ENCODE measurements around the gene UGT2A1. TPM values are rescaled to one million over a fixed set of nuclear protein-coding genes. Genes with fewer than 3 reads are reported as not detected.

UGT2A1 gene
- total RNA-seq, 1 experiment from 2014 or later, result not detected

DNA sequence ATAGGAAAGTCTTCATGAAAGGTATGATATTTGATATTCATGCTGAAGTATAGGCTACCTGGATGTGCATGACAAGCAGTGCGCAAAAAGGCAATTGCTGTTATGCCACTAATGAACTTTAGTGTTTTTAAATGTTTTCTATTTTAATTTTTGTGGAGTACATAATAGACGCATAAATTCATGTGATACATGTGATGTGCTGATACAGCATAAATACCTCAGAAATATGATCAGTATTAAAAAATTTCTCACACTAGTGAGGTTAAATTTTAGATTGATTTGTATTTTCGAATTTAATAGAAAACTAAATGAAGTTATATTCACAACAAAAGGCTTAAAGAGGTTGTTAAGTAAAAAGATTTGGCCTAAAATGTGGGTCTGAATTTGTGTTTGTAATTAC lies 2.2 kb downstream of the UGT2A1 start:
- ATAC-seq, result no peak
- H3K27me3 ChIP-seq (ENCODE audit: insufficient read depth, low read length), result no peaks in the 10 kb centered on the region
- POLR2A ChIA-PET, result no interaction called here

DNA sequence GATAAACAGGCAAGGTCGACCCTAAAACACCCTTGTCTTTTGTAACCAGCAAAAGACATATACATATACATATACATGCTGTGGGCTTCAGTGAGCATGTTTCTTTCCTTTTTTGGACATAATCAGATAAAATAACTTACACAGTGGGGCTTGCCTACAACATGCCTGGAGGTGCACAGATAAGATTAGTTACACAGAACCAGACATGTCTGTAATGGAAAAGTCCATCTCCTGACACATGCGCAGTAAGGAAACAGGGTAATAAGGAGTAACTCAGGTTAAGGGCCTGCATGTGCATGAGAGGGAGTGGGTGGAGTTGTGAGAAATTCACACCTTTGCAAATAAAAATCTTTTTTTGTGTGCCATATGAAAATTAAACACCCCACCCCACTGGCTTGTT lies 3.4 kb downstream of the UGT2A1 start:
- ATAC-seq (no peak), DNase-seq (ENCODE audit: low read depth, low spot score) (no peak)
- no TSS peak for BruUV-seq (replicated peaks)
- H3K4me2 ChIP-seq (ENCODE audit: low read length), result no peak overlapping the region
- H3K9me2 ChIP-seq (ENCODE audit: insufficient read depth), result no peaks in the 10 kb centered on the region
- no peaks in the 10 kb centered on the region for H3K27me3 ChIP-seq (ENCODE audit: insufficient read depth, low read length)
- TF ChIP-seq ZFX (IDR thresholded peaks at IDR 0.05) (no peak), FOSL1 (IDR thresholded peaks at IDR 0.05; ENCODE audit: low read depth) (no peak), POLR2A (IDR thresholded peaks at IDR 0.05; ENCODE audit: borderline replicate concordance, extremely low read depth, insufficient read depth, insufficient read length) (no peak), CBX3 (IDR thresholded peaks at IDR 0.05; ENCODE audit: low read depth) (no peak), SIN3A (IDR thresholded peaks at IDR 0.05; ENCODE audit: low read depth) (no peak), ELF1 (IDR thresholded peaks at IDR 0.05; ENCODE audit: borderline replicate concordance, low read depth) (no peak)
- TF ChIP-seq, protein P1, sequence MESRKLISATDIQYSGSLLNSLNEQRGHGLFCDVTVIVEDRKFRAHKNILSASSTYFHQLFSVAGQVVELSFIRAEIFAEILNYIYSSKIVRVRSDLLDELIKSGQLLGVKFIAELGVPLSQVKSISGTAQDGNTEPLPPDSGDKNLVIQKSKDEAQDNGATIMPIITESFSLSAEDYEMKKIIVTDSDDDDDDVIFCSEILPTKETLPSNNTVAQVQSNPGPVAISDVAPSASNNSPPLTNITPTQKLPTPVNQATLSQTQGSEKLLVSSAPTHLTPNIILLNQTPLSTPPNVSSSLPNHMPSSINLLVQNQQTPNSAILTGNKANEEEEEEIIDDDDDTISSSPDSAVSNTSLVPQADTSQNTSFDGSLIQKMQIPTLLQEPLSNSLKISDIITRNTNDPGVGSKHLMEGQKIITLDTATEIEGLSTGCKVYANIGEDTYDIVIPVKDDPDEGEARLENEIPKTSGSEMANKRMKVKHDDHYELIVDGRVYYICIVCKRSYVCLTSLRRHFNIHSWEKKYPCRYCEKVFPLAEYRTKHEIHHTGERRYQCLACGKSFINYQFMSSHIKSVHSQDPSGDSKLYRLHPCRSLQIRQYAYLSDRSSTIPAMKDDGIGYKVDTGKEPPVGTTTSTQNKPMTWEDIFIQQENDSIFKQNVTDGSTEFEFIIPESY (IDR thresholded peaks at IDR 0.05; ENCODE audit: extremely low read depth, insufficient replicate concordance, low read length), result no peak
- TF ChIP-seq, protein P2, sequence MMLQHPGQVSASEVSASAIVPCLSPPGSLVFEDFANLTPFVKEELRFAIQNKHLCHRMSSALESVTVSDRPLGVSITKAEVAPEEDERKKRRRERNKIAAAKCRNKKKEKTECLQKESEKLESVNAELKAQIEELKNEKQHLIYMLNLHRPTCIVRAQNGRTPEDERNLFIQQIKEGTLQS (IDR thresholded peaks at IDR 0.05), result no peak
- TF ChIP-seq, protein P3, sequence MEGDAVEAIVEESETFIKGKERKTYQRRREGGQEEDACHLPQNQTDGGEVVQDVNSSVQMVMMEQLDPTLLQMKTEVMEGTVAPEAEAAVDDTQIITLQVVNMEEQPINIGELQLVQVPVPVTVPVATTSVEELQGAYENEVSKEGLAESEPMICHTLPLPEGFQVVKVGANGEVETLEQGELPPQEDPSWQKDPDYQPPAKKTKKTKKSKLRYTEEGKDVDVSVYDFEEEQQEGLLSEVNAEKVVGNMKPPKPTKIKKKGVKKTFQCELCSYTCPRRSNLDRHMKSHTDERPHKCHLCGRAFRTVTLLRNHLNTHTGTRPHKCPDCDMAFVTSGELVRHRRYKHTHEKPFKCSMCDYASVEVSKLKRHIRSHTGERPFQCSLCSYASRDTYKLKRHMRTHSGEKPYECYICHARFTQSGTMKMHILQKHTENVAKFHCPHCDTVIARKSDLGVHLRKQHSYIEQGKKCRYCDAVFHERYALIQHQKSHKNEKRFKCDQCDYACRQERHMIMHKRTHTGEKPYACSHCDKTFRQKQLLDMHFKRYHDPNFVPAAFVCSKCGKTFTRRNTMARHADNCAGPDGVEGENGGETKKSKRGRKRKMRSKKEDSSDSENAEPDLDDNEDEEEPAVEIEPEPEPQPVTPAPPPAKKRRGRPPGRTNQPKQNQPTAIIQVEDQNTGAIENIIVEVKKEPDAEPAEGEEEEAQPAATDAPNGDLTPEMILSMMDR (IDR thresholded peaks at IDR 0.05 in 2 of 3, conservative IDR thresholded peaks at IDR 0.05 in 1 of 3; ENCODE audit: borderline replicate concordance in 1 of 3, insufficient read depth in 1 of 3, low read depth in 2 of 3, low read length in 2 of 3), result no peak
- TF ChIP-seq, protein P4, sequence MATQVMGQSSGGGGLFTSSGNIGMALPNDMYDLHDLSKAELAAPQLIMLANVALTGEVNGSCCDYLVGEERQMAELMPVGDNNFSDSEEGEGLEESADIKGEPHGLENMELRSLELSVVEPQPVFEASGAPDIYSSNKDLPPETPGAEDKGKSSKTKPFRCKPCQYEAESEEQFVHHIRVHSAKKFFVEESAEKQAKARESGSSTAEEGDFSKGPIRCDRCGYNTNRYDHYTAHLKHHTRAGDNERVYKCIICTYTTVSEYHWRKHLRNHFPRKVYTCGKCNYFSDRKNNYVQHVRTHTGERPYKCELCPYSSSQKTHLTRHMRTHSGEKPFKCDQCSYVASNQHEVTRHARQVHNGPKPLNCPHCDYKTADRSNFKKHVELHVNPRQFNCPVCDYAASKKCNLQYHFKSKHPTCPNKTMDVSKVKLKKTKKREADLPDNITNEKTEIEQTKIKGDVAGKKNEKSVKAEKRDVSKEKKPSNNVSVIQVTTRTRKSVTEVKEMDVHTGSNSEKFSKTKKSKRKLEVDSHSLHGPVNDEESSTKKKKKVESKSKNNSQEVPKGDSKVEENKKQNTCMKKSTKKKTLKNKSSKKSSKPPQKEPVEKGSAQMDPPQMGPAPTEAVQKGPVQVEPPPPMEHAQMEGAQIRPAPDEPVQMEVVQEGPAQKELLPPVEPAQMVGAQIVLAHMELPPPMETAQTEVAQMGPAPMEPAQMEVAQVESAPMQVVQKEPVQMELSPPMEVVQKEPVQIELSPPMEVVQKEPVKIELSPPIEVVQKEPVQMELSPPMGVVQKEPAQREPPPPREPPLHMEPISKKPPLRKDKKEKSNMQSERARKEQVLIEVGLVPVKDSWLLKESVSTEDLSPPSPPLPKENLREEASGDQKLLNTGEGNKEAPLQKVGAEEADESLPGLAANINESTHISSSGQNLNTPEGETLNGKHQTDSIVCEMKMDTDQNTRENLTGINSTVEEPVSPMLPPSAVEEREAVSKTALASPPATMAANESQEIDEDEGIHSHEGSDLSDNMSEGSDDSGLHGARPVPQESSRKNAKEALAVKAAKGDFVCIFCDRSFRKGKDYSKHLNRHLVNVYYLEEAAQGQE (IDR thresholded peaks at IDR 0.05; ENCODE audit: low read depth), result no peak
- CTCF ChIA-PET, result no interaction called here
- H3K79me2 ChIP-seq (ENCODE audit: insufficient read depth, low read length), result no peaks in the 10 kb centered on the region
- H4K20me1 ChIP-seq (ENCODE audit: insufficient read depth), result no peaks in the 10 kb centered on the region
- RAD21 ChIA-PET (ENCODE audit: low non-redundant PET in 1 of 2, low total read pairs in 2 of 2, uncharacterized antibody in 2 of 2, unreplicated experiment in 2 of 2), result no interaction called here
- intact Hi-C loops (cut with micrococcal nuclease), result no loop called here
- H3K36me3 ChIP-seq (ENCODE audit: control insufficient read depth in 1 of 2, insufficient read depth in 2 of 2, low read length in 2 of 2), result no peaks in the 10 kb centered on the region
- H2AFZ ChIP-seq (ENCODE audit: low read depth, low read length, poor library complexity, severe bottlenecking), result no peak overlapping the region
- POLR2A ChIA-PET, result no interaction called here
- H3K4me3 ChIP-seq (replicated peaks in 1 of 2; ENCODE audit: low read depth in 1 of 2, low read length in 2 of 2), result no peak overlapping the region
- H3K4me1 ChIP-seq (ENCODE audit: control insufficient read depth in 1 of 2, insufficient read depth in 2 of 2, low read length in 2 of 2), result no peaks in the 10 kb centered on the region
- no peaks in the 10 kb centered on the region for H3K9me3 ChIP-seq (ENCODE audit: control insufficient read depth in 1 of 2, insufficient read depth in 1 of 2, low read depth in 1 of 2, low read length in 2 of 2)
- no peak overlapping the region for H3K9ac ChIP-seq (ENCODE audit: low read length)
- H3K27ac ChIP-seq (ENCODE audit: low read depth, low read length), result no peak overlapping the region

More for the DNA sequence above, 2.2 kb downstream of the UGT2A1 start:
- Histone ChIP-seq H3K79me2 (ENCODE audit: insufficient read depth, low read length) (no peaks in the 10 kb centered on the region), H3K9me3 (ENCODE audit: control insufficient read depth in 1 of 2, insufficient read depth in 1 of 2, low read depth in 1 of 2, low read length in 2 of 2) (no peaks in the 10 kb centered on the region), H4K20me1 (ENCODE audit: insufficient read depth) (no peaks in the 10 kb centered on the region), H3K4me3 (replicated peaks in 1 of 2; ENCODE audit: low read depth in 1 of 2, low read length in 2 of 2) (no peak overlapping the region), H3K4me1 (ENCODE audit: control insufficient read depth in 1 of 2, insufficient read depth in 2 of 2, low read length in 2 of 2) (no peaks in the 10 kb centered on the region), H3K4me2 (ENCODE audit: low read length) (no peak overlapping the region), H3K27ac (ENCODE audit: low read depth, low read length) (no peak overlapping the region), H2AFZ (ENCODE audit: low read depth, low read length, poor library complexity, severe bottlenecking) (no peak overlapping the region), H3K9me2 (ENCODE audit: insufficient read depth) (no peaks in the 10 kb centered on the region), H3K9ac (ENCODE audit: low read length) (no peak overlapping the region), H3K36me3 (ENCODE audit: control insufficient read depth in 1 of 2, insufficient read depth in 2 of 2, low read length in 2 of 2) (no peaks in the 10 kb centered on the region)
- no peak for TF ChIP-seq POLR2AphosphoS5 (IDR thresholded peaks at IDR 0.05; ENCODE audit: low read depth, low read length)
- no peak for TF ChIP-seq FOSL1 (IDR thresholded peaks at IDR 0.05; ENCODE audit: low read depth)
- ChIA-PET CTCF (no interaction called here), RAD21 (ENCODE audit: low non-redundant PET in 1 of 2, low total read pairs in 2 of 2, uncharacterized antibody in 2 of 2, unreplicated experiment in 2 of 2) (no interaction called here)
- no peak for DNase-seq (ENCODE audit: low read depth, low spot score)
- no TSS peak for BruUV-seq (replicated peaks)
- intact Hi-C loops (cut with micrococcal nuclease), result no loop called here

Data from HCT116 (cell line).